ENCODE measurements around the gene OSCAR. TPM values are rescaled to one million over a fixed set of nuclear protein-coding genes. Genes with fewer than 3 reads are reported as not detected.

Gene OSCAR
- total and polyA plus RNA-seq, 2 of the 13 experiments (the other 11 are each of a cell fraction or from before 2014, with no cell fraction given) = 1.9 TPM; not detected in 1

GRCh38 chr19:54115109-54116063 lies 14.8 kb upstream of the OSCAR start, which contains the start of the genes PRPF31 and TFPT (continued):
- TF ChIP-seq ZHX2 (IDR thresholded peaks at IDR 0.05; ENCODE audit: low read depth) (peak; percentile 95), ZHX2 (CRISPR knock-in tag; IDR thresholded peaks at IDR 0.05; ENCODE audit: borderline replicate concordance) (0 out of 2 replicates have a peak, but pooled peaks have one; percentile 21), GATAD2A (CRISPR knock-in tag; IDR thresholded peaks at IDR 0.05) (peak; percentile 57), ZEB1 (IDR thresholded peaks at IDR 0.05; ENCODE audit: insufficient replicate concordance, low read depth) (peak; percentile 28), ZBTB3 (CRISPR knock-in tag; IDR thresholded peaks at IDR 0.05; ENCODE audit: borderline replicate concordance, low read depth) (peak; percentile 84; the same call in 1 of the 2 replicates), XBP1 (CRISPR knock-in tag; IDR thresholded peaks at IDR 0.05) (no peak), ZNF580 (CRISPR knock-in tag; IDR thresholded peaks at IDR 0.05; ENCODE audit: borderline replicate concordance, low read depth) (peak; percentile 91; the same call in 1 of the 2 replicates), ZBTB39 (CRISPR knock-in tag; IDR thresholded peaks at IDR 0.05) (no peak), HNRNPLL (IDR thresholded peaks at IDR 0.05; ENCODE audit: low read depth, low read length, poor library complexity, severe bottlenecking) (no peak), PHB2 (IDR thresholded peaks at IDR 0.05; ENCODE audit: partially characterized antibody) (no peak), ZNF512B (CRISPR knock-in tag; IDR thresholded peaks at IDR 0.05; ENCODE audit: borderline replicate concordance) (no peak), MAFF (IDR thresholded peaks at IDR 0.05; ENCODE audit: low read depth, low read length) (no peak), ZNF362 (CRISPR knock-in tag; IDR thresholded peaks at IDR 0.05; ENCODE audit: borderline replicate concordance) (no peak; the same call in 1 of the 2 replicates), NR2C2 (CRISPR knock-in tag; IDR thresholded peaks at IDR 0.05; ENCODE audit: borderline replicate concordance) (peak; percentile 89), ZNF180 (CRISPR knock-in tag; IDR thresholded peaks at IDR 0.05; ENCODE audit: borderline replicate concordance, low read depth) (no peak)
